ENCODE measurements around the gene ELOVL3. TPM values are rescaled to one million over a fixed set of nuclear protein-coding genes. Genes with fewer than 3 reads are reported as not detected.

ELOVL3 gene
- total and polyA plus RNA-seq, 10 of the 15 experiments (the other 5 are each of a cell fraction or from before 2014, with no cell fraction given) = 0.10 to 0.18 (median 0.11) TPM; not detected in 7

- no peak for TF ChIP-seq CUX1 (IDR thresholded peaks at IDR 0.05; ENCODE audit: insufficient replicate concordance, low read depth, low read length)
- no peak for TF ChIP-seq POLR2A (IDR thresholded peaks at IDR 0.05; ENCODE audit: low read depth, low read length)
- TF ChIP-seq POLR2AphosphoS5 (IDR thresholded peaks at IDR 0.05; ENCODE audit: low read length) = no peak
- TF ChIP-seq FOXM1 (IDR thresholded peaks at IDR 0.05; ENCODE audit: low read depth, low read length) = no peak
- no peak for TF ChIP-seq YBX1 (IDR thresholded peaks at IDR 0.05)
- no peak for TF ChIP-seq MAX (IDR thresholded peaks at IDR 0.05; ENCODE audit: low read depth, low read length)
- TF ChIP-seq MYB (IDR thresholded peaks at IDR 0.05; ENCODE audit: borderline replicate concordance, low read depth, low read length) = no peak
- no peak for TF ChIP-seq HCFC1 (IDR thresholded peaks at IDR 0.05; ENCODE audit: low read length)
- TF ChIP-seq RB1 (IDR thresholded peaks at IDR 0.05; ENCODE audit: borderline replicate concordance) = no peak
These were observed 9.9 kb downstream of the ELOVL3 start (continued) for GRCh38 chr10:102236006-102236405.
